Measurements from ENCODE around the gene TMEFF2. TPM values are rescaled to one million over a fixed set of nuclear protein-coding genes. Genes with fewer than 3 reads are reported as not detected.
A peak's percentile ranks its signal among the peaks of the same experiment; 100 is the strongest.

The TMEFF2 gene
- total and polyA plus RNA-seq, 2 experiments from 2014 or later = 0.13 TPM; not detected in 1

GRCh38 chr2:191930205-191930604, 264.5 kb downstream of the TMEFF2 start:
- WGBS, 2 experiments (ENCODE audit: low coverage in 1 of 2, low lambda C conversion rate in 2 of 2, missing lambda C conversion rate in 2 of 2) = 95% methylated on average over 3 of the region's 3 CpGs
- H3K4me3 ChIP-seq = no peak overlapping the region
- no peaks in the 10 kb centered on the region for H3K36me3 ChIP-seq (ENCODE audit: low read depth)
- no peaks in the 10 kb centered on the region for H3K9me3 ChIP-seq (ENCODE audit: low read depth)
- no peak overlapping the region for H3K4me2 ChIP-seq (ENCODE audit: unreplicated experiment)
- no peak overlapping the region for H3K27ac ChIP-seq
- H3K79me2 ChIP-seq (ENCODE audit: insufficient read depth) = no peaks in the 10 kb centered on the region
- no peaks in the 10 kb centered on the region for H3K27me3 ChIP-seq (replicated peaks; ENCODE audit: insufficient read depth)
- TF ChIP-seq EZH2 (IDR thresholded peaks at IDR 0.05; ENCODE audit: insufficient read depth, poor library complexity, severe bottlenecking) (no peak), EZH2phosphoT487 (IDR thresholded peaks at IDR 0.05; ENCODE audit: insufficient read depth, low read depth) (no peak)
- H4K20me1 ChIP-seq (ENCODE audit: insufficient read depth) = no peaks in the 10 kb centered on the region
- H3F3A ChIP-seq (ENCODE audit: insufficient read depth) = peaks cover 16% of the 10 kb centered on the region; the same call in 1 of the 2 replicates
- H3K9me2 ChIP-seq (ENCODE audit: insufficient read depth) = no peaks in the 10 kb centered on the region
- H2AFZ ChIP-seq = no peak overlapping the region
- H3K4me1 ChIP-seq (ENCODE audit: insufficient read depth) = peaks cover 14% of the 10 kb centered on the region
- in situ Hi-C loops (cut with MboI) = no loop called here
- H3K9ac ChIP-seq = no peak overlapping the region
- DNase-seq = no peak

DNA sequence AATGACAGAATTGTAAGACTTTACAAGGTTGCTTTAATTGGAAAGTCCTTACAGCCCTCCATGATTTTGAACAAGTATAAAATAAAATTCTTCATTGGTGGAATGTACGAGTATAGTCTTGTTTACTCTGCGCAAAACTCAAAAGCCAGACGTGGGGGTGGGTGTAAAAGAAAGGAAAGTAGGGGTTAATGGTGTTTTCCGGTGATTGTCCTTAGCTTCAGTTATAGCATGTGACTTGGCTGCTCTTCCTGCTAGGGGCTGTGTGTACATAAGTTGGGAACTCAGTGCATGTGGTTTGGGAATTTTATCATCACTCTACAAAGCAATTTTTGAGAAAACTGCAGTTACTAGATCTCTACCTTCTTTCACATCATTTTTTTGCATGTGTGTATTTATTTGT, 265.4 kb downstream of the TMEFF2 start:
- Histone ChIP-seq H3F3A (ENCODE audit: insufficient read depth) (peaks cover 16% of the 10 kb centered on the region; the same call in 1 of the 2 replicates), H3K4me3 (no peak overlapping the region), H3K27ac (no peak overlapping the region), H3K9me3 (ENCODE audit: low read depth) (no peaks in the 10 kb centered on the region), H3K9ac (no peak overlapping the region), H3K36me3 (ENCODE audit: low read depth) (no peaks in the 10 kb centered on the region), H3K79me2 (ENCODE audit: insufficient read depth) (no peaks in the 10 kb centered on the region), H2AFZ (no peak overlapping the region), H3K9me2 (ENCODE audit: insufficient read depth) (no peaks in the 10 kb centered on the region), H4K20me1 (ENCODE audit: insufficient read depth) (no peaks in the 10 kb centered on the region), H3K4me1 (ENCODE audit: insufficient read depth) (peaks cover 14% of the 10 kb centered on the region), H3K27me3 (replicated peaks; ENCODE audit: insufficient read depth) (no peaks in the 10 kb centered on the region), H3K4me2 (ENCODE audit: unreplicated experiment) (no peak overlapping the region)
- in situ Hi-C loops (cut with MboI) = no loop called here
- WGBS, 2 experiments (ENCODE audit: low coverage in 1 of 2, low lambda C conversion rate in 2 of 2, missing lambda C conversion rate in 2 of 2) = 71 to 78% methylated on average over 4 of the region's 4 CpGs
- TF ChIP-seq EZH2phosphoT487 (IDR thresholded peaks at IDR 0.05; ENCODE audit: insufficient read depth, low read depth) = no peak
- TF ChIP-seq EZH2 (IDR thresholded peaks at IDR 0.05; ENCODE audit: insufficient read depth, poor library complexity, severe bottlenecking) = no peak
- DNase-seq = no peak

- no peaks in the 10 kb centered on the region for H3K27me3 ChIP-seq (replicated peaks; ENCODE audit: insufficient read depth)
- WGBS, 2 experiments (ENCODE audit: low coverage in 1 of 2, low lambda C conversion rate in 2 of 2, missing lambda C conversion rate in 2 of 2) = 45 to 50% methylated on average over 3 of the region's 3 CpGs
- H3K4me3 ChIP-seq = no peak overlapping the region
- H4K20me1 ChIP-seq (ENCODE audit: insufficient read depth) = no peaks in the 10 kb centered on the region
- peaks cover 14% of the 10 kb centered on the region for H3K4me1 ChIP-seq (ENCODE audit: insufficient read depth)
- H3K9me3 ChIP-seq (ENCODE audit: low read depth) = no peaks in the 10 kb centered on the region
- in situ Hi-C loops (cut with MboI) = no loop called here
- no peaks in the 10 kb centered on the region for H3K36me3 ChIP-seq (ENCODE audit: low read depth)
- no peak overlapping the region for H3K27ac ChIP-seq
- peaks cover 16% of the 10 kb centered on the region; the same call in 1 of the 2 replicates for H3F3A ChIP-seq (ENCODE audit: insufficient read depth)
- no peak overlapping the region for H3K9ac ChIP-seq
- H3K9me2 ChIP-seq (ENCODE audit: insufficient read depth) = no peaks in the 10 kb centered on the region
- peak; percentile 28 for DNase-seq
- H3K4me2 ChIP-seq (ENCODE audit: unreplicated experiment) = no peak overlapping the region
- H3K79me2 ChIP-seq (ENCODE audit: insufficient read depth) = no peaks in the 10 kb centered on the region
- H2AFZ ChIP-seq = no peak overlapping the region
- TF ChIP-seq EZH2 (IDR thresholded peaks at IDR 0.05; ENCODE audit: insufficient read depth, poor library complexity, severe bottlenecking) (no peak), EZH2phosphoT487 (IDR thresholded peaks at IDR 0.05; ENCODE audit: insufficient read depth, low read depth) (no peak)
Measured at GRCh38 chr2:191927991-191928390, 266.7 kb downstream of the TMEFF2 start.

DNA sequence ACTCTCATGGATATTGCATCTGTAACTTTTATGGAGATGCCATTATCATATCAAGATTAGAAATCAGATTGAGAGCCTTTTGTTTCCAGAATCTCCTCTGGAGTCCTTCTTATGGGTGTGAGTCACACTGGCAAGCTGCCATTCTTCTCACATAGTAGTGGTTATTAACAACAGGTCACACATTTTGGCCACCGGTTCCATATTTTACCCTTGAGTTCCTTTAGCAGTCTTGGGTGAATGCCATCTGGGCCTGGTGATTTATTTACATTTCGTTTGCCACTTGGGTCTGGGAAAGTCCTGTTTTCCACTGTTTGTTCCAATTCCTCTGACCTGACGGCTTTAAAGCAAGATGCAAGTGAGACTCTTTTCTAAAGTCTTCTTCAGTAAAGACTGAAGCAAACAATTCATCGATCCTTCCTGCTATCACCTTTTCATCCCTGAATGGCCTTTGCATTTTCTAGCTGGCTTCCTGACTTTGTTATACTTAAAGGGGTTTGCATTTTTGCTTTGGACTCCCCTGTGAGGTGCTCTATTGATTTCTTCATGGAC, 267.3 kb downstream of the TMEFF2 start:
- no peak overlapping the region for H3K27ac ChIP-seq
- no peaks in the 10 kb centered on the region for H3K9me2 ChIP-seq (ENCODE audit: insufficient read depth)
- no peaks in the 10 kb centered on the region for H3K9me3 ChIP-seq (ENCODE audit: low read depth)
- H3F3A ChIP-seq (ENCODE audit: insufficient read depth) = peaks cover 16% of the 10 kb centered on the region; the same call in 1 of the 2 replicates
- no peaks in the 10 kb centered on the region for H4K20me1 ChIP-seq (ENCODE audit: insufficient read depth)
- H3K4me3 ChIP-seq = no peak overlapping the region
- no peaks in the 10 kb centered on the region for H3K36me3 ChIP-seq (ENCODE audit: low read depth)
- peaks cover 14% of the 10 kb centered on the region for H3K4me1 ChIP-seq (ENCODE audit: insufficient read depth)
- H3K4me2 ChIP-seq (ENCODE audit: unreplicated experiment) = no peak overlapping the region
- no peak for TF ChIP-seq EZH2phosphoT487 (IDR thresholded peaks at IDR 0.05; ENCODE audit: insufficient read depth, low read depth)
- no peak for TF ChIP-seq EZH2 (IDR thresholded peaks at IDR 0.05; ENCODE audit: insufficient read depth, poor library complexity, severe bottlenecking)
- H2AFZ ChIP-seq = no peak overlapping the region
- no peaks in the 10 kb centered on the region for H3K27me3 ChIP-seq (replicated peaks; ENCODE audit: insufficient read depth)
- WGBS, 2 experiments (ENCODE audit: low coverage in 1 of 2, low lambda C conversion rate in 2 of 2, missing lambda C conversion rate in 2 of 2) = 23 to 26% methylated on average over 4 of the region's 4 CpGs
- H3K79me2 ChIP-seq (ENCODE audit: insufficient read depth) = no peaks in the 10 kb centered on the region
- in situ Hi-C loops (cut with MboI) = no loop called here
- no peak overlapping the region for H3K9ac ChIP-seq
- peak; percentile 82 for DNase-seq

Measured in GM23248 (cell line).